ENCODE measurements around the gene MRGPRE.

Gene MRGPRE

GRCh38 chr11:3222003-3222855 lies 10.0 kb downstream of the MRGPRE start:
- no peaks in the 10 kb centered on the region for H3K9me3 ChIP-seq (ENCODE audit: control insufficient read depth, insufficient read depth, low read length)
- H3K9ac ChIP-seq (ENCODE audit: low read depth, low read length), result no peak overlapping the region
- H3K36me3 ChIP-seq (ENCODE audit: insufficient read depth, low read length), result no peaks in the 10 kb centered on the region
- peaks cover 14% of the 10 kb centered on the region; the same call in 1 of the 2 replicates for H3K4me1 ChIP-seq (ENCODE audit: insufficient read depth, low read length)

- Histone ChIP-seq H3K36me3 (ENCODE audit: insufficient read depth, low read length) (no peaks in the 10 kb centered on the region), H3K9me3 (ENCODE audit: control insufficient read depth, insufficient read depth, low read length) (no peaks in the 10 kb centered on the region), H3K4me1 (ENCODE audit: insufficient read depth, low read length) (peaks cover 14% of the 10 kb centered on the region; the same call in 1 of the 2 replicates), H3K9ac (ENCODE audit: low read depth, low read length) (no peak overlapping the region)
These were observed 10.7 kb downstream of the MRGPRE start for GRCh38 chr11:3221408-3222002.

- H3K4me1 ChIP-seq (ENCODE audit: insufficient read depth, low read length), result peaks cover 16% of the 10 kb centered on the region; the same call in 1 of the 2 replicates
- H3K9ac ChIP-seq (ENCODE audit: low read depth, low read length), result no peak overlapping the region
- H3K9me3 ChIP-seq (ENCODE audit: control insufficient read depth, insufficient read depth, low read length), result no peaks in the 10 kb centered on the region
- H3K36me3 ChIP-seq (ENCODE audit: insufficient read depth, low read length), result no peaks in the 10 kb centered on the region
These were observed 11.5 kb downstream of the MRGPRE start for GRCh38 chr11:3220521-3221407.

- no peaks in the 10 kb centered on the region for H3K9me3 ChIP-seq (ENCODE audit: control insufficient read depth, insufficient read depth, low read length)
- H3K9ac ChIP-seq (ENCODE audit: low read depth, low read length), result no peak overlapping the region
- no peaks in the 10 kb centered on the region for H3K36me3 ChIP-seq (ENCODE audit: insufficient read depth, low read length)
- H3K4me1 ChIP-seq (ENCODE audit: insufficient read depth, low read length), result peaks cover 18% of the 10 kb centered on the region; the same call in 1 of the 2 replicates
These were observed 12.1 kb downstream of the MRGPRE start for GRCh38 chr11:3220101-3220500.

- H3K36me3 ChIP-seq (ENCODE audit: insufficient read depth, low read length), result no peaks in the 10 kb centered on the region
- H3K4me1 ChIP-seq (ENCODE audit: insufficient read depth, low read length), result peaks cover 13% of the 10 kb centered on the region; the same call in 1 of the 2 replicates
- H3K9ac ChIP-seq (ENCODE audit: low read depth, low read length), result no peak overlapping the region
- no peaks in the 10 kb centered on the region for H3K9me3 ChIP-seq (ENCODE audit: control insufficient read depth, insufficient read depth, low read length)
These were observed 12.8 kb downstream of the MRGPRE start for GRCh38 chr11:3219281-3219892.

GRCh38 chr11:3218483-3219280 lies 13.5 kb downstream of the MRGPRE start, which contains the start of gene MRGPRG:
TSS of gene MRGPRG (minus strand) at chr11:3218813. CDS start at chr11:3218813, 0 bp downstream.
- H3K9me3 ChIP-seq (ENCODE audit: control insufficient read depth, insufficient read depth, low read length), result no peaks in the 10 kb centered on the region
- no peaks in the 10 kb centered on the region for H3K36me3 ChIP-seq (ENCODE audit: insufficient read depth, low read length)
- no peak within 1 kb of the TSS for H3K9ac ChIP-seq (ENCODE audit: low read depth, low read length)
- H3K4me1 ChIP-seq (ENCODE audit: insufficient read depth, low read length), result peaks cover 6% of the 10 kb centered on the region; the same call in 1 of the 2 replicates

- H3K9ac ChIP-seq (ENCODE audit: low read depth, low read length), result no peak overlapping the region
- H3K36me3 ChIP-seq (ENCODE audit: insufficient read depth, low read length), result no peaks in the 10 kb centered on the region
- H3K4me1 ChIP-seq (ENCODE audit: insufficient read depth, low read length), result peaks cover 4% of the 10 kb centered on the region; the same call in 1 of the 2 replicates
- no peaks in the 10 kb centered on the region for H3K9me3 ChIP-seq (ENCODE audit: control insufficient read depth, insufficient read depth, low read length)
These were observed 14.3 kb downstream of the MRGPRE start for GRCh38 chr11:3217818-3218482.

GRCh38 chr11:3216027-3216525 lies 16.1 kb downstream of the MRGPRE start:
- peaks cover 4% of the 10 kb centered on the region; the same call in 1 of the 2 replicates for H3K4me1 ChIP-seq (ENCODE audit: insufficient read depth, low read length)
- H3K9me3 ChIP-seq (ENCODE audit: control insufficient read depth, insufficient read depth, low read length), result no peaks in the 10 kb centered on the region; the same call in 1 of the 2 replicates
- H3K36me3 ChIP-seq (ENCODE audit: insufficient read depth, low read length), result no peaks in the 10 kb centered on the region
- H3K9ac ChIP-seq (ENCODE audit: low read depth, low read length), result no peak overlapping the region

GRCh38 chr11:3215346-3216026 lies 16.7 kb downstream of the MRGPRE start:
- H3K4me1 ChIP-seq (ENCODE audit: insufficient read depth, low read length), result peaks cover 4% of the 10 kb centered on the region; the same call in 1 of the 2 replicates
- H3K9me3 ChIP-seq (ENCODE audit: control insufficient read depth, insufficient read depth, low read length), result no peaks in the 10 kb centered on the region; the same call in 1 of the 2 replicates
- H3K9ac ChIP-seq (ENCODE audit: low read depth, low read length), result no peak overlapping the region
- no peaks in the 10 kb centered on the region for H3K36me3 ChIP-seq (ENCODE audit: insufficient read depth, low read length)

- Histone ChIP-seq H3K4me1 (ENCODE audit: insufficient read depth, low read length) (peaks cover 4% of the 10 kb centered on the region; the same call in 1 of the 2 replicates), H3K9ac (ENCODE audit: low read depth, low read length) (no peak overlapping the region), H3K9me3 (ENCODE audit: control insufficient read depth, insufficient read depth, low read length) (no peaks in the 10 kb centered on the region; the same call in 1 of the 2 replicates), H3K36me3 (ENCODE audit: insufficient read depth, low read length) (no peaks in the 10 kb centered on the region)
These were observed 17.9 kb downstream of the MRGPRE start for GRCh38 chr11:3214420-3214699.

GRCh38 chr11:3213659-3214419 lies 18.4 kb downstream of the MRGPRE start:
- Histone ChIP-seq H3K9me3 (ENCODE audit: control insufficient read depth, insufficient read depth, low read length) (no peaks in the 10 kb centered on the region; the same call in 1 of the 2 replicates), H3K36me3 (ENCODE audit: insufficient read depth, low read length) (no peaks in the 10 kb centered on the region), H3K9ac (ENCODE audit: low read depth, low read length) (no peak overlapping the region), H3K4me1 (ENCODE audit: insufficient read depth, low read length) (peaks cover 4% of the 10 kb centered on the region; the same call in 1 of the 2 replicates)

GRCh38 chr11:3208272-3208671 lies 23.9 kb downstream of the MRGPRE start:
- Histone ChIP-seq H3K4me1 (ENCODE audit: insufficient read depth, low read length) (no peaks in the 10 kb centered on the region), H3K9ac (ENCODE audit: low read depth, low read length) (no peak overlapping the region), H3K9me3 (ENCODE audit: control insufficient read depth, insufficient read depth, low read length) (no peaks in the 10 kb centered on the region; the same call in 1 of the 2 replicates), H3K36me3 (ENCODE audit: insufficient read depth, low read length) (no peaks in the 10 kb centered on the region)
